ENCODE data around the gene MRPL47.
A peak's percentile ranks its signal among the peaks of the same experiment; 100 is the strongest.

Gene MRPL47

DNA sequence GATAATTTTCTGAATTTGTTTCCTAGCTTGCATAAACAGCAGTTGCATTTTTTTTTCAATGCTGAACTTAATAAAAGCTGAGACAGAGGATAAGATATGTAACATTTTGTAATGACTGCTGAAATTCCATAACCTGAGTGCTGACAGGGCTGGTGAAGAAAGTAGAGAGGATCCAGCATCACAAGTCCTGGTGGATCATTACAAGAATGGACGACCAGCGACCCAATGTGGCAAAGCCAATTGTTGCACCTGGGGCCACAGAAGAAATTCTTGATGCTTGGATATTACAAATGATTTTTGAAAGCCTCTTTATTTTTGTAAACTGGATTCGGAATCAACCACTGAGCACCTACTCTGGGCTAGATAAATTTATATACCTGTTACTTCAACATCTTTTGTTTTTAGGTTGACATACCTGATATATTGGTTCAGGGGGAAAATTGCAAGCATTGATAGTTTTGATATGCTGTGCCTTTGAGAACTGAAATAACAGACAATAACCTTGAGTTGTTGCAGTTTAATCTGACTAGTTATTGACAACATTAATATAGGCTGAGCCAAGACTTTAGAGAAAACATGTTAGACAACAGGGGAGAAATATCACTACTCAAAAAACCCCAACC, 45.6 kb downstream of the MRPL47 start:
- Histone ChIP-seq H2BK12ac (ENCODE audit: low read length in 2 of 2) (no peak overlapping the region), H3K4me1 (ENCODE audit: control insufficient read depth, insufficient read depth, low read depth, low read length) (peaks cover 2% of the 10 kb centered on the region), H3K27me3 (ENCODE audit: control insufficient read depth in 1 of 2, insufficient read depth in 1 of 2, low read length in 2 of 2) (no peaks in the 10 kb centered on the region), H3K23ac (ENCODE audit: low read length in 2 of 2) (no peak overlapping the region), H4K8ac (ENCODE audit: low read length) (no peak overlapping the region), H3K4me2 (ENCODE audit: low read length, poor library complexity, severe bottlenecking) (no peak overlapping the region), H3K79me1 (replicated peaks; ENCODE audit: low read length, poor library complexity, severe bottlenecking) (no peaks in the 10 kb centered on the region), H3K14ac (ENCODE audit: low read length in 2 of 2) (no peak overlapping the region), H2AFZ (ENCODE audit: low read depth, low read length) (no peak overlapping the region), H3K18ac (ENCODE audit: low read depth in 1 of 2, low read length in 2 of 2) (no peak overlapping the region), H2BK5ac (ENCODE audit: low read depth, low read length, poor library complexity, severe bottlenecking) (no peak overlapping the region), H3K9ac (ENCODE audit: low read length) (no peak overlapping the region), H3K4me3 (ENCODE audit: insufficient read depth in 1 of 2, low read depth in 1 of 2, low read length in 2 of 2) (no peak overlapping the region), H2BK120ac (ENCODE audit: low read depth, low read length) (no peak overlapping the region), H3K9me3 (ENCODE audit: control insufficient read depth, low read length) (no peaks in the 10 kb centered on the region), H3K4ac (ENCODE audit: low read depth in 1 of 2, low read length in 2 of 2) (no peak overlapping the region), H4K91ac (ENCODE audit: low read length) (no peak overlapping the region), H3K27ac (ENCODE audit: low read length, poor library complexity, severe bottlenecking) (no peak overlapping the region), H3K36me3 (ENCODE audit: control insufficient read depth in 1 of 2, insufficient read depth in 2 of 2, low read depth in 1 of 2, low read length in 2 of 2) (no peaks in the 10 kb centered on the region), H2BK15ac (ENCODE audit: low read depth, poor library complexity, severe bottlenecking) (no peak overlapping the region), H2AK5ac (ENCODE audit: low read length, severe bottlenecking) (no peak overlapping the region)
- DNase-seq, result peak; percentile 77
- 0% methylated on average over 2 of the region's 3 CpGs for WGBS

DNA sequence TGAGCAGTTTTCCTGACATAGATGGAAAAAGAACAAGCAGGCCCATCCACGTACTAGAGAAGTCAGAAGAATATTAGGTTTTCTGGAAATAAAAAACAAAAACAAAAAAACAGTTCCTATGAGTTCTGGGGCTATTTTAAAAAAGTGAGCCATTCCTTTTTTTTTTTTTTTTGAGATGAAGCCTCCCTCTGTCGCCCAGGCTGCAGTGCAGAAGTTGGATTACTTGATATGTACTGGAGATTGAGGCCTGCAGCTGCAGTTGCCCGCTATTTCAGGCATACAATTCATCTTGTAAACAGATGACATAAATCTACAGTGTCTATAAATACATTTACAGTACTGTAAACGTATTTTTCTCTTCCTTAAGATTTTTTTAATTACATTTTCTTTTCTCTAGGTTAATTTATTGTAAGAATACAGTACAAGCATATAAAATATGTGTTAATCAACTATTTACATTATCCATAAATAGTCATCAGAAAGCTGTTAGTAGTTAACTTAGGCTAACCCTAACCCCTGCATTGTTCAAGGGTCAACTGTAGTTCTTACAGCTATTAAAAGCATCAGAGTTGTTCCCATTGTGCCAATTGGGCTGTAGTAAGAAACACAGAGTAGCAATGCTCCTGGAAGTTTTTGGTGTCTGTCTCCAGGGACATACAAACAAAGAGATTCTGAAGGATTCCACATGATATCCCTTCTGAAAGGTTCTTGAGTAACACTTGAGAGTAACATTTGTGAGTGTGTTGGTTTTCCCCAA, 52.9 kb downstream of the MRPL47 start:
- H3K18ac ChIP-seq (ENCODE audit: low read depth in 1 of 2, low read length in 2 of 2), result no peak overlapping the region
- H3K36me3 ChIP-seq (ENCODE audit: control insufficient read depth in 1 of 2, insufficient read depth in 2 of 2, low read depth in 1 of 2, low read length in 2 of 2), result no peaks in the 10 kb centered on the region
- H3K4ac ChIP-seq (ENCODE audit: low read depth in 1 of 2, low read length in 2 of 2), result no peak overlapping the region
- H3K4me1 ChIP-seq (ENCODE audit: control insufficient read depth, insufficient read depth, low read depth, low read length), result peaks cover 2% of the 10 kb centered on the region
- no peak overlapping the region for H2BK12ac ChIP-seq (ENCODE audit: low read length in 2 of 2)
- no peak overlapping the region for H3K9ac ChIP-seq (ENCODE audit: low read length)
- H4K91ac ChIP-seq (ENCODE audit: low read length), result no peak overlapping the region
- no peak overlapping the region for H3K14ac ChIP-seq (ENCODE audit: low read length in 2 of 2)
- H2BK120ac ChIP-seq (ENCODE audit: low read depth, low read length), result no peak overlapping the region
- no peaks in the 10 kb centered on the region for H3K9me3 ChIP-seq (ENCODE audit: control insufficient read depth, low read length)
- H2AFZ ChIP-seq (ENCODE audit: low read depth, low read length), result no peak overlapping the region
- H2BK5ac ChIP-seq (ENCODE audit: low read depth, low read length, poor library complexity, severe bottlenecking), result no peak overlapping the region
- no peaks in the 10 kb centered on the region for H3K27me3 ChIP-seq (ENCODE audit: control insufficient read depth in 1 of 2, insufficient read depth in 1 of 2, low read length in 2 of 2)
- no peak overlapping the region for H3K4me2 ChIP-seq (ENCODE audit: low read length, poor library complexity, severe bottlenecking)
- WGBS, result no CpG with 5 or more reads among the region's 4 CpGs
- H3K27ac ChIP-seq (ENCODE audit: low read length, poor library complexity, severe bottlenecking), result no peak overlapping the region
- H2AK5ac ChIP-seq (ENCODE audit: low read length, severe bottlenecking), result no peak overlapping the region
- no peak overlapping the region for H3K4me3 ChIP-seq (ENCODE audit: insufficient read depth in 1 of 2, low read depth in 1 of 2, low read length in 2 of 2)
- no peak overlapping the region for H4K8ac ChIP-seq (ENCODE audit: low read length)
- DNase-seq, result peak; percentile 21
- no peak overlapping the region for H2BK15ac ChIP-seq (ENCODE audit: low read depth, poor library complexity, severe bottlenecking)
- H3K79me1 ChIP-seq (replicated peaks; ENCODE audit: low read length, poor library complexity, severe bottlenecking), result no peaks in the 10 kb centered on the region
- H3K23ac ChIP-seq (ENCODE audit: low read length in 2 of 2), result no peak overlapping the region

DNA sequence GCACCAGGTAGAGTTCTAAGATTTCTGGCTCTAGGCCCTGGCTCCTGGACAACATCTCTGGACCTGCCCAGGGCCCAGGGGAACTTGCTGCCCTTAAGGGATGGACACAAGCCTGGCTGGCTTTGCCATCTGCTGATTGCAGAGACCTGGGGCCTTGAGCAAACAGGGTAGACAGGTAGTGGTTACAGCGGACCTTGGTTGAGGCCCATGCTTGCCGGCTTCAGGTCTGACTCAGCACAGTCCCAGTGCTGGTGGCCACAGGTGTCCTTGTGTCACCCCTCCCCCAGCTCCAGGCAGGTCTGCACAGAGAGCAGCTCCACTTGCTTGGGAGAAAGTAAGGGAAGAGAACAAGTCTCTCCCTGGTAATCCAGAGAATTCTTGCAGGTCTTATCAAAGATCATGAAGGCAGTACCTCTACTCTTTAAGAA, 57.6 kb downstream of the MRPL47 start:
- peaks cover 21% of the 10 kb centered on the region for H3K9me3 ChIP-seq (ENCODE audit: control insufficient read depth, low read length)
- no peak overlapping the region for H4K8ac ChIP-seq (ENCODE audit: low read length)
- no peak overlapping the region for H3K4ac ChIP-seq (ENCODE audit: low read depth in 1 of 2, low read length in 2 of 2)
- H3K14ac ChIP-seq (ENCODE audit: low read length in 2 of 2), result peak overlapping the region in 1 of 2 experiments; percentile 7
- H3K4me3 ChIP-seq (ENCODE audit: insufficient read depth in 1 of 2, low read depth in 1 of 2, low read length in 2 of 2), result no peak overlapping the region
- DNase-seq, result no peak
- H3K18ac ChIP-seq (ENCODE audit: low read depth in 1 of 2, low read length in 2 of 2), result no peak overlapping the region
- H2AFZ ChIP-seq (ENCODE audit: low read depth, low read length), result no peak overlapping the region
- H3K4me2 ChIP-seq (ENCODE audit: low read length, poor library complexity, severe bottlenecking), result no peak overlapping the region
- H2BK5ac ChIP-seq (ENCODE audit: low read depth, low read length, poor library complexity, severe bottlenecking), result no peak overlapping the region
- H2BK12ac ChIP-seq (ENCODE audit: low read length in 2 of 2), result no peak overlapping the region
- peaks cover 2% of the 10 kb centered on the region for H3K4me1 ChIP-seq (ENCODE audit: control insufficient read depth, insufficient read depth, low read depth, low read length)
- H3K27ac ChIP-seq (ENCODE audit: low read length, poor library complexity, severe bottlenecking), result no peak overlapping the region
- WGBS, result 91% methylated on average over 2 of the region's 2 CpGs
- no peak overlapping the region for H2BK15ac ChIP-seq (ENCODE audit: low read depth, poor library complexity, severe bottlenecking)
- H3K9ac ChIP-seq (ENCODE audit: low read length), result no peak overlapping the region
- no peak overlapping the region for H2AK5ac ChIP-seq (ENCODE audit: low read length, severe bottlenecking)
- no peak overlapping the region for H3K23ac ChIP-seq (ENCODE audit: low read length in 2 of 2)
- H3K27me3 ChIP-seq (ENCODE audit: control insufficient read depth in 1 of 2, insufficient read depth in 1 of 2, low read length in 2 of 2), result no peaks in the 10 kb centered on the region
- no peak overlapping the region for H4K91ac ChIP-seq (ENCODE audit: low read length)
- H3K79me1 ChIP-seq (replicated peaks; ENCODE audit: low read length, poor library complexity, severe bottlenecking), result no peaks in the 10 kb centered on the region
- H2BK120ac ChIP-seq (ENCODE audit: low read depth, low read length), result no peak overlapping the region
- H3K36me3 ChIP-seq (ENCODE audit: control insufficient read depth in 1 of 2, insufficient read depth in 2 of 2, low read depth in 1 of 2, low read length in 2 of 2), result no peaks in the 10 kb centered on the region

DNA sequence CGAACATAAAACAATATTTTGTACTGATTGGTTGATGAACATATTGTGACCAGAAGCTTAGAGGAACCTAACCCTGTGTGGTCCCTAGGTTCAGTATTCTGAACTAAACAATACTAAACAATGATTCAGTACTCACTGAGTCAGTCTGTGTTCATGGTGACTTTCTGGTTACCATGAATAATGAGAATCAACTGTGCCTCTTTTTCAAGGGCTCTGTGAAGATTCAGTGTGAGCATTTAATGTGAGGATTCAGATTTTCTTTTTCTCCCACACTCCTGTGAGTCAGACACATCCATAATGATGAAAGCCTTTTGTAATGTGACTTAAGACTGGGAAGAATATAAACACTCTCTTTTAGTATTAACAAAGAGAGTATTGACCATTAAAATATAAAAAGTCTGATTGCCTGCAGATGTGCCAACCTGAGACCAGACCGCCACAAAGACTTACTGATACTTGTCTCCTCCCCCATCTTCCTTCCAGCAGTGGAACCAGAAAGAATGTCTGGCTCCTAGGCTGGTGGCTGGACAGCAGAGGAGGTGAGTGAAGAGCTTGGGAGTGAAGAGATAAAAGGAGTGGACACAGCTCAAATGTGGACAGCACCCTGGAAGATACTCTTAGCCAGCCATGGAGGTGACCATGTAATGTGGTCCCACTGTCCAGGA, 59.3 kb downstream of the MRPL47 start:
- Histone ChIP-seq H3K9me3 (ENCODE audit: control insufficient read depth, low read length) (peaks cover 21% of the 10 kb centered on the region), H3K27ac (ENCODE audit: low read length, poor library complexity, severe bottlenecking) (no peak overlapping the region), H3K27me3 (ENCODE audit: control insufficient read depth in 1 of 2, insufficient read depth in 1 of 2, low read length in 2 of 2) (no peaks in the 10 kb centered on the region), H2AK5ac (ENCODE audit: low read length, severe bottlenecking) (no peak overlapping the region), H2AFZ (ENCODE audit: low read depth, low read length) (no peak overlapping the region), H2BK5ac (ENCODE audit: low read depth, low read length, poor library complexity, severe bottlenecking) (no peak overlapping the region), H3K23ac (ENCODE audit: low read length in 2 of 2) (no peak overlapping the region), H3K14ac (ENCODE audit: low read length in 2 of 2) (no peak overlapping the region), H3K4me1 (ENCODE audit: control insufficient read depth, insufficient read depth, low read depth, low read length) (peaks cover 2% of the 10 kb centered on the region), H3K4me3 (ENCODE audit: insufficient read depth in 1 of 2, low read depth in 1 of 2, low read length in 2 of 2) (no peak overlapping the region), H2BK120ac (ENCODE audit: low read depth, low read length) (no peak overlapping the region), H3K36me3 (ENCODE audit: control insufficient read depth in 1 of 2, insufficient read depth in 2 of 2, low read depth in 1 of 2, low read length in 2 of 2) (no peaks in the 10 kb centered on the region), H4K8ac (ENCODE audit: low read length) (no peak overlapping the region), H3K4me2 (ENCODE audit: low read length, poor library complexity, severe bottlenecking) (no peak overlapping the region), H2BK15ac (ENCODE audit: low read depth, poor library complexity, severe bottlenecking) (no peak overlapping the region), H4K91ac (ENCODE audit: low read length) (no peak overlapping the region), H2BK12ac (ENCODE audit: low read length in 2 of 2) (no peak overlapping the region), H3K18ac (ENCODE audit: low read depth in 1 of 2, low read length in 2 of 2) (no peak overlapping the region), H3K9ac (ENCODE audit: low read length) (peak overlapping the region; percentile 67), H3K79me1 (replicated peaks; ENCODE audit: low read length, poor library complexity, severe bottlenecking) (no peaks in the 10 kb centered on the region), H3K4ac (ENCODE audit: low read depth in 1 of 2, low read length in 2 of 2) (no peak overlapping the region)
- no CpG with 5 or more reads among the region's 2 CpGs for WGBS
- DNase-seq, result peak; percentile 91

All from mesenchymal stem cell (in vitro differentiated cells and primary cell).